Measurements from ENCODE around the gene CCDC71L.

Gene CCDC71L

DNA sequence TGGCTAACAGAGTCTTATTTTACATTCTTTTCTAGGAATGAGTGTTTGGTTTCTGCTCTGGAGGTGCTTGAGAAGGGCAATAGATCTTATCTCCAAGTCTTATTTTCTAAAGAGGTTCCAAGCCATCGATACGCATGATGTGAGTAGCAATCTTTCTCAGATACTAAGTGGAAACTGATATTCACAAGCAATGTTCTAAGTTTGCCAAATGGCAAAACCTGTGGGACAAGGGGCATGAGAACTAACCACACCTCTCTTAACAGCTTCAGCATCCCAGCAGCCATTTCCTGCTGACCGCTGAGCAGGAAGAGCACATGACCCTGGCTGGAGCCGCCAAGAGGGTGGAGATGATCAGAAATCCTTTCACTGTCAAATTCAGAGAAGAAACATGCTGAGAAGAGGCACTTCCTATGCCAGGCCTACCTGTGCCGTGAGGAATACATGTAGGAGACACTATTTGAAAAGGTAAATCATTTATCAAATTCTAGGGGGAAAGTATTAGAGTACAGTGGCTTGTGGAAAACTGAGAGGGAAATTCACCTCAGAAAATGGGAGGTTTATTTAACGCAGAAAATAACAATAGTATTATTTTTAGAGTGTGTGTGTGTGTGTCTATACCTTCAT lies 35.2 kb downstream of the CCDC71L start:
- no peak for DNase-seq (ENCODE audit: low read depth)

- no peak for DNase-seq (ENCODE audit: low read depth)
Observed at GRCh38 chr7:106623853-106624252, 37.1 kb downstream of the CCDC71L start.

GRCh38 chr7:106623315-106623660 lies 37.7 kb downstream of the CCDC71L start:
- no peak for DNase-seq (ENCODE audit: low read depth)

- no peak for DNase-seq (ENCODE audit: low read depth)
Observed at GRCh38 chr7:106622654-106623314, 38.2 kb downstream of the CCDC71L start.

GRCh38 chr7:106621393-106622132 lies 39.4 kb downstream of the CCDC71L start:
- DNase-seq (ENCODE audit: low read depth) = no peak

GRCh38 chr7:106620676-106621075 lies 40.3 kb downstream of the CCDC71L start:
- DNase-seq (ENCODE audit: low read depth) = no peak

DNA sequence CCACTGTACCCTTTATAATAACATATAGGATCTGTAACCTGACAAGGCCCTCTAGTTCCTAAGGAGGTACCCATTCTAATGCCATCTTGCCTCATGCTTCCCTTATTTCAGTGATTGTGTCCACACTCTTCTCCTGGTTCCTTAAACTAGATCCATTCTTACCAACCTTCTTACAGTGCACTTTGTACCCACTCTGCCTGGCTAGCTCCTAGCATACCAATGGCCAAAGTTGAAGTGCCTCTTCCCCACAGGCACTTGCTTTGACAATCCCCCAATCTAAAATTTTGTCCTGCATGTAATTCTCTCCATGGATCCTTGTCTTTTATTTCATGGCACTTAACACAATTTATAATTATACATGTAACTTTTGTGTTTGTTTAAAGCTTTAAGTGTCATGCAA lies 40.9 kb downstream of the CCDC71L start:
- no peak for DNase-seq (ENCODE audit: low read depth)

- DNase-seq (ENCODE audit: low read depth) = no peak
Observed at GRCh38 chr7:106619213-106619612, 41.7 kb downstream of the CCDC71L start.

GRCh38 chr7:106618480-106618879 lies 42.5 kb downstream of the CCDC71L start:
- DNase-seq (ENCODE audit: low read depth) = no peak

- no peak for DNase-seq (ENCODE audit: low read depth)
Observed at GRCh38 chr7:106617860-106618259, 43.1 kb downstream of the CCDC71L start.

DNA sequence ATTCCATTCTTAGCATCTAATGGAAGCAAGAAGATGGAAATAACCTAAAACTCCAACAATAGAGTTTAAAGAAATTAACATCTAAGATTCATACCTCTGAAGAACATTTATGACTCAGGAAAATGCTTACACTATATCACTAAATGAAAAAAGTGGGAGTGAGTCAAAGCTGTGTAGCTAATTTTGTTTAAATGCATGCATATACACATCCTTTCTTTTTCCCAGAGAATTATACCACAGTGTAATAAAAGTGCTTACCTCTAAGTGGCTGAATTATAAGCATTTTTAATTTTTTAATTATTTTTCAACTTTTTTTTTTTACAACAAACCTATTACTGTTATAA lies 44.3 kb downstream of the CCDC71L start:
- no peak for DNase-seq (ENCODE audit: low read depth)

DNA sequence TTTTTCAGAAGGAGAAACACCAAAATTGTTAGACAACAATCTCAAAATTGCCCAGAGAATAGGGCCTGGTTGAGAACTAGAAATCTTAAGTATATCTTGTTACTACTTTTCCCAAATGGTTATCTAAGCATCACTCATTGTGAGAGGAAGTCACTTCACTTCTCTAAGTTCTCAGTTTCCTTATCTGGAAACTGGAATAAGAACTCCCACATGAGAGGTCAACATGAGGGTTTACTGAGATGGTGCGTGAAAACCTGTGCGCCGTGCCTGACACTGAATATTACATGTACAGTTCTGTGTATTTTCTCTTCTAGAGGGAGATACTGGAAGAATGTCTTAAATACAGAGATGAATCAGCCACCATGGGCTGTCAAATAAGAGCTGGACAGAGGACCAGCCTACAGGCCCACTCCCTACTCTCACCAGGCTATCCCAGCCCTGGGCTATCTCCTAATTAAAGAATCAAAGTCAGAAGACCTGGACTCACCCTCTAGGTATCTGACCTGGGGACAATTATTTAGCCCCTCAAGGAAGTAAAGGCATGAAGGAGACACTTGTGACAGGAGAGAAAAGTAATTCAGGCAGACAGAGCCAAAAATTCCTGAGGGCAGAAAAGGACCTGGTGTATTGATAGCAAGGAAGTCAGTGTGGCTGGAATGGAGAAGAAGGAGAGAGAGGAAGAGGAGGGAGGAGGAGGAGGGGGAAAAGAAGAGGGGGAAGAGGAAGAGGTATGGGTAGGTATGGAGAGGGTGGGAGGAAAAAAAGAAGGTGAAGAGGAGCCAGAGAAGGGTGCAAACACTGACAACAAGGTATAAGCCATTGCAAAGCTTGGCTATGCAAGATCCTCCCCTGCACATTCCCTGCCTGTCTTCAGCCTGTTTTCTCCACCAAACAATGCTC lies 44.9 kb downstream of the CCDC71L start:
- DNase-seq (ENCODE audit: low read depth) = no peak

GRCh38 chr7:106614751-106615150 lies 46.2 kb downstream of the CCDC71L start:
- DNase-seq (ENCODE audit: low read depth) = no peak

DNA sequence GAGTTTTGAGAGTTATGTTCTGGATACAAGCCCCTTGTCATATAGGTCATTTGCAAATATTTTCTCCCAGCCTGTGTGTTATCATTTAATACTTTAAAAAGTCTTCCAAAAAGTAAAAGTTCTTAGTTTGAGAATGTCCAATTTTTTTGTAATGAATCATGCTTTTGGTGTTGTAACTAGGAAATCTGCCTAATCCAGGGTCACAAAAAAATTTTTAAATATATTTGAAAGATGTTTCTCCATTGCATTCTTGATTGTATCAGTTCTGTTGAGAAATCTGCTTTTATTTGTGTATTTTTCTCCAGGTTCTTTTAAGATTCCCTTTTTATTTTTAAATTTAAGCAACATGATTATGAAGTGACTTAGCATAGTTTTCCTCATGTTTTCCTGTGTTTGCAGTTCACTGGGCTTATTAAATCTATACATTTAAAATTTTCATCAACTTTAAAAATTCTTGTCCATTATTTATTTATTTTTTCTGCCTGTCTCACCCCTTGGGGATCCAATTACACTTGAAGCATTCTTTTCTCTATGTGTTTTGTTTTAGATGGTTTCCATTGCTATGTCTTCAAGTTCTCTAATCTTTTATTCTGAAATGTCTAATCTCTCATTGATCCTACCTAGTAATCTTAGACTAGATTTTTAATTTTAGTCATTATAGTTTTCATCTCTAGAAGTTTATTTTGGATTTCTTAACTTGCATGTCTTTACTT lies 47.0 kb downstream of the CCDC71L start:
- no peak for DNase-seq (ENCODE audit: low read depth)

- no peak for DNase-seq (ENCODE audit: low read depth)
Observed at GRCh38 chr7:106613279-106613678, 47.7 kb downstream of the CCDC71L start.

- no peak for DNase-seq (ENCODE audit: low read depth)
Observed at GRCh38 chr7:106612432-106612831, 48.5 kb downstream of the CCDC71L start.

GRCh38 chr7:106611911-106612310 lies 49.0 kb downstream of the CCDC71L start:
- no peak for DNase-seq (ENCODE audit: low read depth)

DNA sequence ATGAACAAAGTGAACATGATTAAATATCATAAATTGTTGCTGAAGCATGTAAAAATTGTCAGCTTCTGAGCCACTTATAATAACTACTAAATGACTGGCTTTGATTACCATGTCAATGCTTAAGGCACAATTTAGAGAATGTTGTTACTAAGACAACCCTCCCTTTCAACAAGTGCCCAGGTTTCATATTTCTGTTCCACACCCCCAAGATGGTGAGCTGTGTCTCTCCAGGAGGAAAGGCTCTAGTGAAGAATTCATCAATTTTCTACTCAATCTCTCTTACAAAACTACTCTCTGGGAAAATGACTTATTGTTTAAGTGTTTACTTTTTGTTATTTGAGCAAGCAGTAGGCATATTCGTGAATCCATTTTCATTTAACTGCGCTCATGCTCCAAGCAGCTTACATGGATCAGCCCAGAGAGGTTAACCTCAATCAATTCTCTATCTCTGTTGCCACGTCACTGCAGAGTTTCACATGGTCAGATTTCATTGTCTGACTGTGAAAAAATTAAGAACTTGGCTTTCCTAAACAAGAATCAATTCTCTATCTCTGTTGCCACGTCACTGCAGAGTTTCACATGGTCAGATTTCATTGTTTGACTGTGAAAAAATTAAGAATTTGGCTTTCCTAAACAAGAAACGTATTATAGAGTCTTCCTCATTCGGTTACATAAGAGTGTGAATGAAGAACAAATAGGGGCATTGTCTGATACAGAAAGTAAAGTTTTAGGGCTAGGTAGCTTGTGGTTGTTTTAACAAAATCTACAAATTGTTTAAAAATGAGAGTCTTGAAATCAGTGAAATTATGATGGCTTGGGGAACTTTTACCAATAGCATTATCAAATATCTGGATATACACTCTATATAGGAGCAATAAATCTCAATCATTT lies 49.7 kb downstream of the CCDC71L start:
- DNase-seq (ENCODE audit: low read depth) = no peak

DNA sequence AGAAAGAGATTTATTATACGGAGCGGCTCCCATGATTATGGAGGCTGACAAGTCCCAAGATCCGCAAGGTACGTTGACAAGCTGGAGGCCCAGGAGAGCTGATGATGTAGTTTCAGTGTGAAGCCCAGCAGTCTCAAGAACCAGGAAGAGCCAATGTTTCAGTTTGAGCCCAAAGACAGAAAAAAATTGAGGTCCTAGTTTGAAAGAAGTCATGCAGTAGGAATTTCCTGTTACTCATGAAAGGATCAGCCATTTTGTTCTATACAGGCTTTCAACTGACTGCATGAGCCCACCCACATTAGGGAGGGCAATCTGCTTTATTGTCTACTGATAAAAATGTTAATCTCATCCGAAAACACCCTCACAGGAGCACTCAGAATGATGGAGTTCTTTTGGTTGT lies 51.5 kb downstream of the CCDC71L start:
- DNase-seq (ENCODE audit: low read depth) = no peak

- DNase-seq (ENCODE audit: low read depth) = no peak
Observed at GRCh38 chr7:106608661-106609060, 52.3 kb downstream of the CCDC71L start.
